ENCODE measurements around the gene KLRG1. TPM values are rescaled to one million over a fixed set of nuclear protein-coding genes. Genes with fewer than 3 reads are reported as not detected.

KLRG1 gene
- total and polyA plus RNA-seq, 2 of the 4 experiments (the other 2 are of a cell fraction), result 0.36 to 0.54 TPM

GRCh38 chr12:9043766-9044165 lies 54.4 kb downstream of the KLRG1 start:
- no peak overlapping the region for H3K4me2 ChIP-seq (ENCODE audit: low read depth, low read length)
- TF ChIP-seq CTCF (conservative IDR thresholded peaks at IDR 0.05; ENCODE audit: low read depth, low read length) (no peak), BHLHE40 (IDR thresholded peaks at IDR 0.05; ENCODE audit: low read depth, low read length) (no peak), POLR2A (IDR thresholded peaks at IDR 0.05; ENCODE audit: low read depth, low read length) (no peak), MXI1 (IDR thresholded peaks at IDR 0.05; ENCODE audit: borderline replicate concordance, low read depth, low read length) (no peak), FOS (IDR thresholded peaks at IDR 0.05; ENCODE audit: low read depth, low read length) (no peak), RCOR1 (IDR thresholded peaks at IDR 0.05; ENCODE audit: insufficient replicate concordance, low read length) (no peak), CHD1 (IDR thresholded peaks at IDR 0.05; ENCODE audit: low read depth, low read length) (no peak)
- TF ChIP-seq, protein P1, sequence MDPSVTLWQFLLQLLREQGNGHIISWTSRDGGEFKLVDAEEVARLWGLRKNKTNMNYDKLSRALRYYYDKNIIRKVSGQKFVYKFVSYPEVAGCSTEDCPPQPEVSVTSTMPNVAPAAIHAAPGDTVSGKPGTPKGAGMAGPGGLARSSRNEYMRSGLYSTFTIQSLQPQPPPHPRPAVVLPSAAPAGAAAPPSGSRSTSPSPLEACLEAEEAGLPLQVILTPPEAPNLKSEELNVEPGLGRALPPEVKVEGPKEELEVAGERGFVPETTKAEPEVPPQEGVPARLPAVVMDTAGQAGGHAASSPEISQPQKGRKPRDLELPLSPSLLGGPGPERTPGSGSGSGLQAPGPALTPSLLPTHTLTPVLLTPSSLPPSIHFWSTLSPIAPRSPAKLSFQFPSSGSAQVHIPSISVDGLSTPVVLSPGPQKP (IDR thresholded peaks at IDR 0.05; ENCODE audit: borderline replicate concordance, low read depth, low read length), result no peak
- no peak overlapping the region for H2BK120ac ChIP-seq (ENCODE audit: low read depth, low read length)
- no peak overlapping the region for H4K8ac ChIP-seq (ENCODE audit: low read depth in 2 of 2, low read length in 2 of 2)
- ChIA-PET CTCF (no interaction called here), POLR2A (ENCODE audit: unreplicated experiment) (no interaction called here)
- peaks cover 2% of the 10 kb centered on the region; the same call in 1 of the 2 replicates for H3K27me3 ChIP-seq (ENCODE audit: control insufficient read depth, insufficient read depth, low read length)
- no peaks in the 10 kb centered on the region for H3K79me1 ChIP-seq (ENCODE audit: low read depth in 1 of 2, low read length in 2 of 2)
- BruUV-seq (replicated peaks), result no TSS peak
- H3K4me1 ChIP-seq (ENCODE audit: control insufficient read depth, insufficient read depth, low read length), result no peaks in the 10 kb centered on the region
- H3K4ac ChIP-seq (ENCODE audit: low read depth, low read length), result no peak overlapping the region
- H3K27ac ChIP-seq (ENCODE audit: insufficient read depth, low read length), result no peak overlapping the region
- H4K20me1 ChIP-seq (ENCODE audit: insufficient read depth, low read length), result no peaks in the 10 kb centered on the region
- H2BK5ac ChIP-seq (ENCODE audit: low read depth, low read length, poor library complexity, severe bottlenecking), result no peak overlapping the region
- dilution Hi-C loops (cut with HindIII; ENCODE audit: low sequenced_read_pairs, unreplicated experiment), result no loop called here
- no peak overlapping the region for H3K18ac ChIP-seq (ENCODE audit: low read depth, low read length)
- H4K91ac ChIP-seq (ENCODE audit: insufficient read depth, low read depth, low read length), result no peak overlapping the region
- no peak overlapping the region for H2AK9ac ChIP-seq (replicated peaks; ENCODE audit: low read depth, low read length, poor library complexity)
- H3K56ac ChIP-seq (ENCODE audit: extremely low read depth, insufficient read depth, low read length), result no peak overlapping the region
- H3K9me3 ChIP-seq (ENCODE audit: control insufficient read depth, insufficient read depth, low read length), result no peaks in the 10 kb centered on the region
- H3K14ac ChIP-seq (replicated peaks; ENCODE audit: low read depth, low read length), result no peak overlapping the region
- no peak overlapping the region for H3K23ac ChIP-seq (ENCODE audit: low read depth, low read length)
- WGBS, 2 experiments (ENCODE audit: extremely low coverage in 2 of 2, insufficient read length in 1 of 2), result 40% methylated on average over 1 of the region's 2 CpGs; no CpG with 5 or more reads in 1 of the 2 experiments
- no peaks in the 10 kb centered on the region for H3K36me3 ChIP-seq (ENCODE audit: control insufficient read depth, insufficient read depth, low read length)
- ATAC-seq (ENCODE audit: low read depth) (no peak), DNase-seq (no peak)
- no peak overlapping the region for H2BK20ac ChIP-seq (ENCODE audit: low read depth, low read length)
- in situ Hi-C loops (cut with MboI; ENCODE audit: low sequenced_read_pairs), result loop anchor here (10.0 kb wide), 1 partner anchor 389 kb away; no protein-coding TSS in a partner anchor
- no peaks in the 10 kb centered on the region for H3K9me1 ChIP-seq (ENCODE audit: insufficient read depth, low read length)
- no peak overlapping the region for H2AK5ac ChIP-seq (ENCODE audit: low read depth, low read length)
- H2AFZ ChIP-seq (replicated peaks; ENCODE audit: low read length, poor library complexity), result no peak overlapping the region
- no peak overlapping the region for H2BK15ac ChIP-seq (ENCODE audit: low read depth, low read length)
- no peak overlapping the region for H3K4me3 ChIP-seq (ENCODE audit: insufficient read depth, low read depth, low read length)
- intact Hi-C loops (cut with micrococcal nuclease), result no loop called here
- H4K5ac ChIP-seq (ENCODE audit: low read depth, low read length), result no peak overlapping the region
- H3K9ac ChIP-seq (ENCODE audit: low read depth, low read length), result no peak overlapping the region

Measured in IMR-90 (cell line).